ENCODE results near the gene BAZ2B. TPM values are rescaled to one million over a fixed set of nuclear protein-coding genes. Genes with fewer than 3 reads are reported as not detected.

The BAZ2B gene
- total RNA-seq, 1 experiment from 2014 or later: 54.9 TPM

DNA sequence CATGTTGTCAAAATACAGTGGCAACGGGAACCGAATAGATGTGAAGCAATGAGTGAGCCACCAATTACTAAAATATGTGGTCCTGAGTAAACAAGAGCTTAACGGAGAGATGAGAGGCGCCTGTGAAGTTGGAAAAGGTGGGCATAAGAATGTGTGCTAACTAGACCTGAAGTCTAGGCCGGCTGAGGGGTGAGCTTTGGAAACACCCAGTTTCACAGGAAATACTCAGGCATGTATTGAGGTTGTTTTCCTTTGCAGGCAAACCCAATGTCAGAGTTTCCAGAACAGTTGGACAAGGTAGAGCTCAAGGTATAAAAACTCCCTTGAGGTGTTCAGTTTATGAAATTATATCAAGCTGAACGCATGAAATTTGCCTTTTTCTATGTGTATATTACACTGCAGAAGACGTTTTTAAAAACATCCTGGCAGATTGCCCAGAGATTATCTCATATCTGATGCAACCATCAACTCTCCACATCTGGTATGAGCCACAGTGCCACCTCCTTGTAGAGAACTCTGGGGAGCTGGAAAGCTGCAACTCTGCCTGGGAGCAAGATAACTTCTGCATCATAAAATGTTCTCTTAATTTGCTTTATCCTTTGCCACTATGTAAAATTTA lies 325.9 kb downstream of the BAZ2B start:
- no peak overlapping the region for H4K5ac ChIP-seq (ENCODE audit: insufficient read length, low read depth, low read length)
- H3K27me3 ChIP-seq (ENCODE audit: insufficient read depth, low read length): no peaks in the 10 kb centered on the region
- H3K23ac ChIP-seq (ENCODE audit: insufficient read length, low read depth, low read length): no peak overlapping the region
- no peaks in the 10 kb centered on the region for H4K20me1 ChIP-seq (ENCODE audit: control insufficient read depth, insufficient read depth, insufficient read length)
- H3K4me2 ChIP-seq (ENCODE audit: insufficient read depth, insufficient read length, low read length): no peak overlapping the region
- no peak overlapping the region for H2BK5ac ChIP-seq (ENCODE audit: insufficient read length, low read length)
- no peak overlapping the region for H3K18ac ChIP-seq (ENCODE audit: insufficient read length, low read depth, low read length)
- H2BK12ac ChIP-seq (ENCODE audit: insufficient read length, low read depth, low read length): no peak overlapping the region
- Mint-ChIP-seq H3K4me1 (peaks cover 10 to 11% of the 10 kb centered on the region in 2 experiments), H3K9me3 (no peaks in the 10 kb centered on the region), H3K27ac (no peak overlapping the region), H3K4me3 (no peak overlapping the region), H3K36me3 (ENCODE audit: insufficient read depth in 1 of 3, low read depth in 3 of 3) (no peaks in the 10 kb centered on the region), H3K27me3 (ENCODE audit: low read depth) (no peaks in the 10 kb centered on the region; the same call in 1 of the 2 replicates)
- WGBS (ENCODE audit: extremely low coverage, insufficient read length, low lambda C conversion rate): no CpG with 5 or more reads among the region's 7 CpGs
- H2BK15ac ChIP-seq (ENCODE audit: low read depth, low read length): no peak overlapping the region
- H3K79me2 ChIP-seq (ENCODE audit: insufficient read depth, low read length): no peaks in the 10 kb centered on the region
- H4K8ac ChIP-seq (replicated peaks; ENCODE audit: insufficient read length, low read depth, low read length): no peak overlapping the region
- no peak for DNase-seq
- no peak overlapping the region for H3K14ac ChIP-seq (ENCODE audit: insufficient read depth, low read length)
- no peak overlapping the region for H4K91ac ChIP-seq (ENCODE audit: insufficient read length, low read depth, low read length)
- no peak overlapping the region for H2AK5ac ChIP-seq (ENCODE audit: insufficient read length, low read length)
- no peak overlapping the region for H3K56ac ChIP-seq (ENCODE audit: insufficient read length, low read depth, low read length)
- H3K9ac ChIP-seq (ENCODE audit: extremely low read depth, insufficient read length, low read length): no peak overlapping the region
- no peaks in the 10 kb centered on the region for H3K9me3 ChIP-seq (ENCODE audit: control insufficient read depth, low read depth, low read length)
- H3K23me2 ChIP-seq (ENCODE audit: insufficient read length, low read depth, low read length, poor library complexity, severe bottlenecking): peaks cover 8% of the 10 kb centered on the region
- TF ChIP-seq, protein P1, sequence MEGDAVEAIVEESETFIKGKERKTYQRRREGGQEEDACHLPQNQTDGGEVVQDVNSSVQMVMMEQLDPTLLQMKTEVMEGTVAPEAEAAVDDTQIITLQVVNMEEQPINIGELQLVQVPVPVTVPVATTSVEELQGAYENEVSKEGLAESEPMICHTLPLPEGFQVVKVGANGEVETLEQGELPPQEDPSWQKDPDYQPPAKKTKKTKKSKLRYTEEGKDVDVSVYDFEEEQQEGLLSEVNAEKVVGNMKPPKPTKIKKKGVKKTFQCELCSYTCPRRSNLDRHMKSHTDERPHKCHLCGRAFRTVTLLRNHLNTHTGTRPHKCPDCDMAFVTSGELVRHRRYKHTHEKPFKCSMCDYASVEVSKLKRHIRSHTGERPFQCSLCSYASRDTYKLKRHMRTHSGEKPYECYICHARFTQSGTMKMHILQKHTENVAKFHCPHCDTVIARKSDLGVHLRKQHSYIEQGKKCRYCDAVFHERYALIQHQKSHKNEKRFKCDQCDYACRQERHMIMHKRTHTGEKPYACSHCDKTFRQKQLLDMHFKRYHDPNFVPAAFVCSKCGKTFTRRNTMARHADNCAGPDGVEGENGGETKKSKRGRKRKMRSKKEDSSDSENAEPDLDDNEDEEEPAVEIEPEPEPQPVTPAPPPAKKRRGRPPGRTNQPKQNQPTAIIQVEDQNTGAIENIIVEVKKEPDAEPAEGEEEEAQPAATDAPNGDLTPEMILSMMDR (conservative IDR thresholded peaks at IDR 0.05): no peak
- H3K79me1 ChIP-seq (ENCODE audit: insufficient read depth, low read depth, low read length, poor library complexity, severe bottlenecking): no peaks in the 10 kb centered on the region
- no peaks in the 10 kb centered on the region for H3K4me1 ChIP-seq (ENCODE audit: insufficient read depth, low read length)
- no peak overlapping the region for H2BK20ac ChIP-seq (ENCODE audit: low read depth, low read length, poor library complexity, severe bottlenecking)
- H2BK120ac ChIP-seq (ENCODE audit: low read depth, low read length, poor library complexity, severe bottlenecking): no peak overlapping the region
- no peak overlapping the region for H2AFZ ChIP-seq (ENCODE audit: low read length)
- no peak overlapping the region for H3K27ac ChIP-seq (ENCODE audit: insufficient read length, low read depth, low read length)
- H3T11ph ChIP-seq (ENCODE audit: low read length): no peak overlapping the region
- no peak overlapping the region for H3K4ac ChIP-seq (ENCODE audit: low read depth, low read length)

All from H9 (cell line).